Astrocyte (in vitro differentiated cells and primary cell): ENCODE measurements around the gene PALLD.

Source experiments
- CTCF ChIP-seq: IDR thresholded peaks from 2 replicates; pipeline ENCODE4 v1.5.1; 2011; ENCODE audit warnings: low read depth, mild to moderate bottlenecking, inconsistent platforms, low read length, moderate library complexity; ENCODE audit not compliant: insufficient read depth
- EZH2 ChIP-seq: IDR thresholded peaks from 2 replicates; pipeline ENCODE4 v1.6.1; 2012; ENCODE audit warnings: mild to moderate bottlenecking, low read length, inconsistent platforms; ENCODE audit not compliant: insufficient read depth

DNA sequence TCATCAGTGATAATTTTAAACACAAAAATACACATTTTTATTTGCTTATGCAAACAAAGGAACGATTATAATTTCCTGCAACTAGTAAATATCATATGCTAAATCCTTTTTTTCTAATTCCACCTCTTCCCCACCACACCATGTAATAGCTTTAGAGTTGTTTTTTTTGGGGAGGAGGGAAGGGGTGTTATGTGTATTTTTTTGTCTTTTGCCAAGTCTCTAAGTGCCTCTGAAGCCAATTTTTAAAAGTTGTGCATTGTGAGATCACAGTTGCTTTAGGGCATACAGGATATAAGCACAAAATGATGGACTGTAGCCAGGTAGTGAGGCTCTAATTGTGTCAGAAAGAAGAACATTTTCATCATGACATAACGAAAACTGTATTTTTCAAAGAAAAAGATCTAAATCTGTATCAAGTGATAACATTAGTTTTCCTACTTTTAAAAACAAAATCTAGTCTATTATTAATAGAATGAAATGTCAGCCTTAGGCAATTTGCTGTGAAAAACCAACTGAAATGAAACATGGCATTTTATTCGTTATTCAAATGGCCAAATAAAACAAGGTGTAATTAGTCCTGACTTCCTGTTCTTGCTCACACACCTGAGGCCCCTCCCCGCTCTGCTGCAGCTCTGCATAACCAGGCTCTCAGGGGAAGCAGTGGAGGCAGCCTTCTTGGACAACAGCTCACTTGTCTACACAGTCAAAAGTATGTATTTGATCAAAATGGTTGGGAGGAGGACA is 157.4 kb downstream of the PALLD start:
- TF ChIP-seq CTCF = no peak
- no peak for TF ChIP-seq EZH2
